Activated CD8-positive, alpha-beta memory T cell treated with anti-CD3 and anti-CD28 coated beads for 24 hours (primary cell): ENCODE measurements around the gene ARHGAP45.
"Not testable (repeated sequence)": the region's sequence is repeated elsewhere in the genome, so short reads cannot be mapped to it uniquely, and the experiment has no call there.

ENCODE experiments used
- DNase-seq: peaks from one replicate; pipeline ENCODE4 v3.0.0-alpha.2; 2020

Gene ARHGAP45

GRCh38 chr19:1117654-1118053 lies 50.7 kb downstream of the ARHGAP45 start:
- no peak for DNase-seq

- no peak for DNase-seq
These were observed 52.0 kb downstream of the ARHGAP45 start for GRCh38 chr19:1118999-1119398.

- no peak for DNase-seq
These were observed 52.7 kb downstream of the ARHGAP45 start for GRCh38 chr19:1119475-1120217.

GRCh38 chr19:1121395-1121794 lies 54.4 kb downstream of the ARHGAP45 start:
- DNase-seq: no peak

GRCh38 chr19:1122021-1122971 lies 55.3 kb downstream of the ARHGAP45 start:
- DNase-seq: no peak

GRCh38 chr19:1122972-1123363 lies 56.0 kb downstream of the ARHGAP45 start:
- DNase-seq: no peak

GRCh38 chr19:1123381-1123780 lies 56.4 kb downstream of the ARHGAP45 start:
- DNase-seq: no peak

GRCh38 chr19:1123885-1124677 lies 57.1 kb downstream of the ARHGAP45 start:
- DNase-seq: no peak

- no peak for DNase-seq
These were observed 58.9 kb downstream of the ARHGAP45 start for GRCh38 chr19:1125601-1126467.

- DNase-seq: no peak
These were observed 60.2 kb downstream of the ARHGAP45 start for GRCh38 chr19:1126984-1127760.

- no peak for DNase-seq
These were observed 61.1 kb downstream of the ARHGAP45 start for GRCh38 chr19:1128106-1128505.

- not testable (repeated sequence) for DNase-seq
These were observed 62.1 kb downstream of the ARHGAP45 start for GRCh38 chr19:1129084-1129483.

GRCh38 chr19:1129535-1129934 lies 62.6 kb downstream of the ARHGAP45 start:
- no peak for DNase-seq

- DNase-seq: peak; percentile 77
These were observed 64.1 kb downstream of the ARHGAP45 start for GRCh38 chr19:1130771-1131717.

- peak; percentile 92 for DNase-seq
These were observed 65.0 kb downstream of the ARHGAP45 start for GRCh38 chr19:1131718-1132551.

GRCh38 chr19:1132552-1133383 lies 65.8 kb downstream of the ARHGAP45 start:
- DNase-seq: no peak

- peak; percentile 87 for DNase-seq
These were observed 66.5 kb downstream of the ARHGAP45 start for GRCh38 chr19:1133471-1133929.

GRCh38 chr19:1134431-1134830 lies 67.5 kb downstream of the ARHGAP45 start:
- no peak for DNase-seq
